MM.1S (cell line): ENCODE results near the gene ZNF280B.

Experiments used
- DNase-seq: peaks from one replicate; pipeline ENCODE4 v3.0.0-alpha.2; 2015
- H2AFZ ChIP-seq: fragments of 300-600 bp; sonication (generic); 2 replicates; pipeline ENCODE4 v1.6.0; 2016; ENCODE audit warnings: antibody characterized with exemption, low read length
- H3F3A ChIP-seq: fragments of 300-600 bp; sonication (generic); 2 replicates; pipeline ENCODE4 v1.6.1; 2016; ENCODE audit warnings: mild to moderate bottlenecking, antibody characterized with exemption, low read length, moderate library complexity, mixed read lengths; ENCODE audit not compliant: insufficient read depth
- H3K27ac ChIP-seq: fragments of 300-600 bp; sonication (generic); 2 replicates; pipeline ENCODE4 v1.5.1; 2016; ENCODE audit warnings: mild to moderate bottlenecking, low read length
- H3K27me3 ChIP-seq: fragments of 300-600 bp; sonication (generic); replicated peaks from 2 replicates; pipeline ENCODE4 v1.6.0; 2016; ENCODE audit warnings: low read length; ENCODE audit not compliant: insufficient read depth
- H3K36me3 ChIP-seq: fragments of 300-600 bp; sonication (generic); replicated peaks from 2 replicates; pipeline ENCODE4 v1.6.1; 2016; ENCODE audit warnings: mild to moderate bottlenecking, low read length, mixed read lengths; ENCODE audit not compliant: insufficient read depth
- H3K4me1 ChIP-seq: fragments of 300-600 bp; sonication (generic); 2 replicates; pipeline ENCODE4 v1.6.1; 2016; ENCODE audit warnings: low read length, mixed read lengths
- H3K4me2 ChIP-seq: fragments of 300-600 bp; sonication (generic); 2 replicates; pipeline ENCODE4 v1.6.0; 2016; ENCODE audit warnings: low read depth, low read length
- H3K4me3 ChIP-seq: fragments of 300-600 bp; sonication (generic); 2 replicates; pipeline ENCODE4 v1.5.1; 2016; ENCODE audit warnings: low read length, mixed read lengths
- H3K79me2 ChIP-seq: fragments of 300-600 bp; sonication (generic); 2 replicates; pipeline ENCODE4 v1.6.1; 2016; ENCODE audit warnings: mixed run types, low read length, mixed read lengths
- H3K9ac ChIP-seq: fragments of 300-600 bp; sonication (generic); 2 replicates; pipeline ENCODE4 v1.6.1; 2016; ENCODE audit warnings: low read length, mixed read lengths
- H3K9me2 ChIP-seq: fragments of 300-600 bp; sonication (generic); replicated peaks from 2 replicates; pipeline ENCODE4 v1.6.1; 2016; ENCODE audit warnings: mild to moderate bottlenecking, low read length, mixed read lengths; ENCODE audit not compliant: insufficient read depth
- H3K9me3 ChIP-seq: fragments of 300-600 bp; sonication (generic); replicated peaks from 2 replicates; pipeline ENCODE4 v1.6.1; 2016; ENCODE audit warnings: mild to moderate bottlenecking, low read length, mixed read lengths; ENCODE audit not compliant: insufficient read depth
- H4K20me1 ChIP-seq: fragments of 300-600 bp; sonication (generic); 2 replicates; pipeline ENCODE4 v1.6.1; 2016; ENCODE audit warnings: mild to moderate bottlenecking, low read length, moderate library complexity, mixed read lengths; ENCODE audit not compliant: insufficient read depth
- EZH2 ChIP-seq: fragments of 300-600 bp; sonication (generic); optimal IDR thresholded peaks from 2 replicates; pipeline ENCODE3; 2017; ENCODE audit warnings: low read depth, mild to moderate bottlenecking, antibody characterized with exemption, low read length, mixed read lengths
- EZH2phosphoT487 ChIP-seq: fragments of 300-600 bp; sonication (generic); IDR thresholded peaks from 2 replicates; pipeline ENCODE4 v1.6.1; 2018; ENCODE audit warnings: antibody characterized with exemption, low read length
- TF ChIP-seq, protein P1 (sequence below): fragments of 300-600 bp; sonication (generic); IDR thresholded peaks from 2 replicates; pipeline ENCODE4 v1.5.1; 2016; ENCODE audit warnings: antibody characterized with exemption, low read length, mixed read lengths

Gene ZNF280B

DNA sequence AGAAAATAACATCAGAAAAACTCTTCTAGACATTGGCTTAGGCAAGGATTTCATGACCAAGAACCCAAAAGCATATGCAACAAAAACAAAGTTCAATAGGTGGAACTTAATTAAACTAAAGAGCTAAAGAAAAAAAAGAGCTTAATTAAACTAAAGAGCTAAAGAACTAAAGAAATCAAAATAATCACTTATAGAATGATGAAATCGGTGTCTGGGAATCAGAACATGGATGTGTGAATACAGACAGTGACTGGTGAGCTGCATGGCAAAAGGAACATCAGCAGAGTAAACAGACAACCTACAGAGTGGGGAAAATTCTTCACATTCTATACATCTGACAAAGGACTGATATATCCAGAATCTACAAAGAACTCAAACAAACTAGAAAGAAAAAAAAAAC, 41.4 kb downstream of the ZNF280B start:
- no peak overlapping the region for H2AFZ ChIP-seq
- no peak overlapping the region for H3K9ac ChIP-seq
- TF ChIP-seq EZH2 = no peak
- TF ChIP-seq, protein P1, sequence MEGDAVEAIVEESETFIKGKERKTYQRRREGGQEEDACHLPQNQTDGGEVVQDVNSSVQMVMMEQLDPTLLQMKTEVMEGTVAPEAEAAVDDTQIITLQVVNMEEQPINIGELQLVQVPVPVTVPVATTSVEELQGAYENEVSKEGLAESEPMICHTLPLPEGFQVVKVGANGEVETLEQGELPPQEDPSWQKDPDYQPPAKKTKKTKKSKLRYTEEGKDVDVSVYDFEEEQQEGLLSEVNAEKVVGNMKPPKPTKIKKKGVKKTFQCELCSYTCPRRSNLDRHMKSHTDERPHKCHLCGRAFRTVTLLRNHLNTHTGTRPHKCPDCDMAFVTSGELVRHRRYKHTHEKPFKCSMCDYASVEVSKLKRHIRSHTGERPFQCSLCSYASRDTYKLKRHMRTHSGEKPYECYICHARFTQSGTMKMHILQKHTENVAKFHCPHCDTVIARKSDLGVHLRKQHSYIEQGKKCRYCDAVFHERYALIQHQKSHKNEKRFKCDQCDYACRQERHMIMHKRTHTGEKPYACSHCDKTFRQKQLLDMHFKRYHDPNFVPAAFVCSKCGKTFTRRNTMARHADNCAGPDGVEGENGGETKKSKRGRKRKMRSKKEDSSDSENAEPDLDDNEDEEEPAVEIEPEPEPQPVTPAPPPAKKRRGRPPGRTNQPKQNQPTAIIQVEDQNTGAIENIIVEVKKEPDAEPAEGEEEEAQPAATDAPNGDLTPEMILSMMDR = no peak
- no peak for TF ChIP-seq EZH2phosphoT487
- no peaks in the 10 kb centered on the region for H3F3A ChIP-seq
- no peaks in the 10 kb centered on the region for H3K36me3 ChIP-seq
- no peak for DNase-seq
- H3K27me3 ChIP-seq = no peaks in the 10 kb centered on the region
- no peak overlapping the region for H3K27ac ChIP-seq
- no peak overlapping the region for H3K4me2 ChIP-seq
- no peaks in the 10 kb centered on the region for H3K4me1 ChIP-seq
- H4K20me1 ChIP-seq = no peaks in the 10 kb centered on the region
- H3K4me3 ChIP-seq = no peak overlapping the region
- H3K9me3 ChIP-seq = no peaks in the 10 kb centered on the region
- H3K79me2 ChIP-seq = no peaks in the 10 kb centered on the region
- no peaks in the 10 kb centered on the region for H3K9me2 ChIP-seq

DNA sequence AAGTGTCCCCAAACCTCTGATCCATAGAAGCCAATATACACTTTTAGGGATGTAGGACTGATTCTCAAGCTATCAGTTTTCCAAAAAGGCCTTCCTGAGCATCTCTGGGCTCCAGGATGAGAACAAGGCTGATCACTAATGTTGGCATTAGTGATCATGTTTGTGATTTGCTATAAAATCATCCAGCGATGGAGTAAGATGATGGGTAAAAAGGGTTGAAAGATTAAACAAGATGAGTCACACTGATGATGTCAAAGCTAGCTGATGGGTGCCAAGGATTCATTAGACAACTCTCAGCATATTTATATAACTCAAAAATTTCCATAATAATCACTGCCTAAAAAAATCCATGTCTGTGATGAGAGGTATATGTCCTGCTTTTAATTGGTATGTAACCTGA, 42.8 kb downstream of the ZNF280B start:
- Histone ChIP-seq H3K27me3 (no peaks in the 10 kb centered on the region), H4K20me1 (no peaks in the 10 kb centered on the region), H3F3A (no peaks in the 10 kb centered on the region)

DNA sequence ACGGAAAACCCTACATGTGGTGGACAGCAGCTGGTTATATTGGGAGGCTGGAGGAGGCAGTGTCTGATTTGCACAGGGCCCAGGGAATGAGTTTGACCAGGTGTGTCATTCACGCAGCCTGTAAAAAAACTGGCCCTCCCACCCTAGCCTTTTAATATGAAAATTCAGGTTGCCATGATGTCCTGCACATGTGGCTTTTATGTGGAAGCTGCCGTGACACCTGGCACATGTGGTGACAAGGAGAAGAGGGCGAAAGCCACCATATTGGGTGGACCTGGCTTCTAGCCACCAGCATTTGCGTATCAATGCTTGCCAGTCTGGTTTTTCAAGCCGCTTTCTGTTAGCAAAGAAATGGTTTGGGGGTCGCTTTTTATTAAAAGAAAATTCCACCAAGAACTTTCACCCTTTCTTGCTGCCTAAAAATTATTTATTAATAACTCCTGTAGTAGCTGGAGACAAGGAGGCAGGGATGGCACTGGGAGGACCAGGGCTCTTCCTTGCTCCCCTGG, 43.4 kb downstream of the ZNF280B start:
- no peaks in the 10 kb centered on the region for H3F3A ChIP-seq
- no peak for DNase-seq
- H3K4me3 ChIP-seq = no peak overlapping the region
- no peaks in the 10 kb centered on the region for H3K79me2 ChIP-seq
- no peaks in the 10 kb centered on the region for H3K9me3 ChIP-seq
- TF ChIP-seq EZH2 = no peak
- TF ChIP-seq EZH2phosphoT487 = no peak
- TF ChIP-seq, protein P1 = no peak
- H3K27ac ChIP-seq = no peak overlapping the region
- H3K4me1 ChIP-seq = no peaks in the 10 kb centered on the region
- H3K9ac ChIP-seq = no peak overlapping the region
- no peak overlapping the region for H3K4me2 ChIP-seq
- no peaks in the 10 kb centered on the region for H4K20me1 ChIP-seq
- H3K9me2 ChIP-seq = no peaks in the 10 kb centered on the region
- H2AFZ ChIP-seq = no peak overlapping the region
- no peaks in the 10 kb centered on the region for H3K27me3 ChIP-seq
- H3K36me3 ChIP-seq = no peaks in the 10 kb centered on the region

More for the DNA sequence above, 42.8 kb downstream of the ZNF280B start:
- no peaks in the 10 kb centered on the region for H3K4me1 ChIP-seq
- H3K9me2 ChIP-seq = no peaks in the 10 kb centered on the region
- H3K9ac ChIP-seq = no peak overlapping the region
- H2AFZ ChIP-seq = no peak overlapping the region
- H3K9me3 ChIP-seq = no peaks in the 10 kb centered on the region
- H3K4me3 ChIP-seq = no peak overlapping the region
- TF ChIP-seq EZH2phosphoT487 (no peak), EZH2 (no peak)
- TF ChIP-seq, protein P1 = no peak
- DNase-seq = no peak
- H3K27ac ChIP-seq = no peak overlapping the region
- no peak overlapping the region for H3K4me2 ChIP-seq
- H3K79me2 ChIP-seq = no peaks in the 10 kb centered on the region
- H3K36me3 ChIP-seq = no peaks in the 10 kb centered on the region
